Gastrocnemius medialis (tissue), 4 donors: ENCODE results near the gene EVC2. TPM values are rescaled to one million over a fixed set of nuclear protein-coding genes. Genes with fewer than 3 reads are reported as not detected.

Source experiments
- ATAC-seq, 2 donors: fragments of 150-250 bp; one replicate each; pipeline ENCODE4 v1.9.1; 2016
- DNase-seq, 2 donors: peaks; one replicate each; pipeline ENCODE4 v3.0.0-alpha.2; 2019
- H3K27ac ChIP-seq, 4 donors: fragments of 200-600 bp; sonication (generic); 1 replicate in 1 of 4; 2 replicates in 3 of 4; pipeline ENCODE4 v1.5.1; 2016 to 2018; ENCODE audit warnings: mild to moderate bottlenecking in 2 of 4, moderate library complexity in 1 of 4
- H3K27me3 ChIP-seq, 3 donors: fragments of 200-600 bp; sonication (generic) in 2 of 3; 1 replicate in 1 of 3; 2 replicates in 2 of 3; pipeline versions ENCODE4 v1.5.1 to v1.6.0; 2016 to 2019; ENCODE audit warnings: mild to moderate bottlenecking in 1 of 3, moderate library complexity in 1 of 3
- H3K36me3 ChIP-seq, 2 donors: fragments of 200-600 bp; sonication (generic) in 1 of 2; one replicate each; pipeline ENCODE4 v1.5.1; 2017 to 2018
- H3K4me1 ChIP-seq, 2 donors: fragments of 200-600 bp; sonication (generic) in 1 of 2; one replicate each; pipeline ENCODE4 v1.5.1; 2016 to 2017; ENCODE audit warnings: mild to moderate bottlenecking in 2 of 2
- H3K4me3 ChIP-seq, 4 donors: fragments of 200-600 bp; sonication (generic) in 3 of 4; 1 replicate in 1 of 4; 2 replicates in 3 of 4; pipeline ENCODE4 v1.5.1; 2016 to 2019; ENCODE audit warnings: mild to moderate bottlenecking in 2 of 4
- H3K9me3 ChIP-seq, 3 donors: fragments of 200-600 bp; sonication (generic) in 2 of 3; 1 replicate in 1 of 3; 2 replicates in 2 of 3; pipeline ENCODE4 v1.5.1; 2016 to 2019
- CTCF ChIP-seq, 5 experiments: fragments of 450-650 bp in 3 of 5; fragments of 200-600 bp in 2 of 5; sonication (generic) in 2 of 5; IDR thresholded peaks in 4 of 5; conservative IDR thresholded peaks in 1 of 5; 1 replicate in 4 of 5; 2 replicates in 1 of 5; pipeline ENCODE4 v1.5.1; 2016 to 2019; ENCODE audit warnings: antibody characterized with exemption in 5 of 5, mild to moderate bottlenecking in 3 of 5, moderate library complexity in 3 of 5
- POLR2A ChIP-seq, 2 donors: fragments of 450-650 bp; IDR thresholded peaks; one replicate each; pipeline ENCODE4 v1.6.1; 2017; ENCODE audit warnings: antibody characterized with exemption in 2 of 2, mild to moderate bottlenecking in 2 of 2, moderate library complexity in 2 of 2
- in situ Hi-C, 4 donors: fragments of 200-750 bp; cut with MboI; loops; one replicate each; pipeline versions ENCODE4 v1.15.0 to v1.8.0; 2017; ENCODE audit warnings: low sequenced_read_pairs in 4 of 4
- intact Hi-C: fragments of 100-400 bp; cut with DNase I; formaldehyde crosslinking; loops from one replicate; pipeline ENCODE4 v1.15.1; 2023; ENCODE audit warnings: low total_unique reads
- total RNA-seq, 4 donors: library from RNA; depleted of rRNA; stranded (reverse); fragments of >200 nt; gene quantifications; one replicate each; pipeline versions ENCODE4 v1.1.0 to v1.2.3, GENCODE V29; 2016

EVC2 gene
- total RNA-seq, 4 donors from 2014 or later, result 0.62 to 1.7 (median 1.5) TPM

DNA sequence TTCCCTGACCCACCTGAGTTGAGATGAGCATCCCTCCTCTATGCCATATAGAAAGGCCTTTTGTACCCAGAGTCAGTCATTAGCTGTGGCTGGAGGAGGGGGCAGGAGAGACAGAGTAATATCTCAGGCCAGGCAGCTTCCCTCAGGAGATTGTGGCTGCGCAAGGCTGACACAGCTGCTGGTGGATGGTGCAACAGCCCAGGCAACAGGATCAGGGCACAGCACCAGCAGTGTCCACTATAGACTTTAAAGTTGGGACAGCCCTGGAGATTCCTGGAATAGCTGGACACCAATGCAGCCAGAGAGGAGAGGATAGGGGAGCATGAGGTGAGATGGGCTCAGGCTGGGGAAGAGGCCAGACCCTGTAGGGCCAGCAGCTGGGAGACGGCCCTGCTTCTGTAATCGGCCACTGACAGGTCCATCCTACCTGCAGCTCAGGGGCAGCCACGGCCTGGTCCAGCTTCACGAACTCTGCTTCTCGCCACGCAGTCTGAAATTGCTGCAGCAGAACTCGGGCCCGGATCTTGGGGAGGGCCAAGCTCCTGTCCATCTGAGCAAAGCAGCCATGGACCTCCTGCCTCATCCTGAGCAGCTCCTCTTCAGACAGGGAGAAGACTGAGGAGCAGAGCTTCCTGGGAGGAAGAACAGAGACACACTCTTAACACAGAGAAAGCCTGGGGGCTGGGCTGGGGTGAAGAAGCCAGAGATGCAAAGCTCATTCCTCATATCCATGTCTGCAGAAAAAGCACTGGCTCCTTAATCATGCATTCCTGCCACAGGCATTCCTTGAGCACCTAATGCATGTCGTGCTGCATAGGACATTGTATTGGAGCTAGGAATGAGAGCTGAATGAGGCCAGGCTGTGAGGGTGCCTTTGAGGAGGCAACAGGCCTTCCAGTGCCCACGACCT, 90.1 kb downstream of the EVC2 start:
- H3K4me1 ChIP-seq, result no peaks in the 10 kb centered on the region
- intact Hi-C loops (no loop called here), in situ Hi-C loops (no loop called here)
- H3K27ac ChIP-seq, result no peak overlapping the region
- no peak for ATAC-seq
- H3K4me3 ChIP-seq, result no peak overlapping the region
- H3K9me3 ChIP-seq, result no peaks in the 10 kb centered on the region
- no peaks in the 10 kb centered on the region for H3K27me3 ChIP-seq
- no peak for DNase-seq
- no peak for TF ChIP-seq POLR2A (IDR thresholded peaks at IDR 0.05)
- no peak for TF ChIP-seq CTCF (IDR thresholded peaks at IDR 0.05 in 4 of 5, conservative IDR thresholded peaks at IDR 0.05 in 1 of 5)
- H3K36me3 ChIP-seq, result no peaks in the 10 kb centered on the region

DNA sequence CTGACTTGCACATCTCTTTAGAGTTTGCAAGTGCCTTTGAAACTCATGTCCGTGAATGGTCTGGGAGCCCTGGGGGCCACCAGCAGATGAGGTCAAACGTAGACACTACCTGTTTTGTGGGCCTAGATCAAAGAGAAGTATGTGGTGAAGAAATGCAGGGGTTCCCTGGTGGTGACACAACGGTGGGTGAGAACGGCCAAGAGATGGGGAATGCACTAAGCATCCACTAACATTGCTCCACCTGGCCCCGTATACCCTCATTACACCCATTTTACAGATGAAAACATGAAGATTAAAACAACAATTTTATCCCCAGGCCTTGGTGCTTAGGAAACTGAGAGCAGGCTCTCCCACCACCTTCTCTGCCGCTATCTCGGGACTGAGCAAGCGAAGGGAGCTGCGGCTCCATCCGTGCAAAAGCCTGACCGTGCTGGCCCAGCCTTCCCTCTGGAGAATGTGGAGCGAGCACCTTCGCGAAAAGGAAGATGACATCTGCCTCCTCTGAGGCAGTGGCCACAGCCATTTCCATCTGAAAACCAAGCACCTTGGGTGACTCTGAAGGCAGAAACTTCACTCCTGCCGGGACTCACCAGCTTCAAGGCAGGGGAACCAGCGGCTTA, 91.9 kb downstream of the EVC2 start:
- no peaks in the 10 kb centered on the region for H3K36me3 ChIP-seq

GRCh38 chr4:5615496-5616075, 92.8 kb downstream of the EVC2 start:
- DNase-seq, result no peak
- Histone ChIP-seq H3K9me3 (no peaks in the 10 kb centered on the region), H3K27me3 (no peaks in the 10 kb centered on the region), H3K36me3 (no peaks in the 10 kb centered on the region), H3K4me3 (no peak overlapping the region), H3K4me1 (no peaks in the 10 kb centered on the region), H3K27ac (no peak overlapping the region)
- TF ChIP-seq POLR2A (IDR thresholded peaks at IDR 0.05) (no peak), CTCF (IDR thresholded peaks at IDR 0.05 in 4 of 5, conservative IDR thresholded peaks at IDR 0.05 in 1 of 5) (no peak)
- ATAC-seq, result no peak
- in situ Hi-C loops (no loop called here), intact Hi-C loops (no loop called here)

More for the DNA sequence above, 91.9 kb downstream of the EVC2 start:
- TF ChIP-seq POLR2A (IDR thresholded peaks at IDR 0.05) (no peak), CTCF (IDR thresholded peaks at IDR 0.05 in 4 of 5, conservative IDR thresholded peaks at IDR 0.05 in 1 of 5) (no peak)
- no peaks in the 10 kb centered on the region for H3K4me1 ChIP-seq
- in situ Hi-C loops, result no loop called here
- H3K27ac ChIP-seq, result no peak overlapping the region
- no peak for ATAC-seq
- H3K9me3 ChIP-seq, result no peaks in the 10 kb centered on the region
- no peaks in the 10 kb centered on the region for H3K27me3 ChIP-seq
- H3K4me3 ChIP-seq, result no peak overlapping the region
- intact Hi-C loops, result no loop called here
- DNase-seq, result no peak

- Histone ChIP-seq H3K4me3 (no peak overlapping the region), H3K4me1 (no peaks in the 10 kb centered on the region), H3K27me3 (no peaks in the 10 kb centered on the region), H3K27ac (no peak overlapping the region), H3K36me3 (no peaks in the 10 kb centered on the region), H3K9me3 (no peaks in the 10 kb centered on the region)
- in situ Hi-C loops (no loop called here), intact Hi-C loops (no loop called here)
- DNase-seq, result no peak
- TF ChIP-seq POLR2A (IDR thresholded peaks at IDR 0.05), result no peak
- no peak for TF ChIP-seq CTCF (IDR thresholded peaks at IDR 0.05 in 4 of 5, conservative IDR thresholded peaks at IDR 0.05 in 1 of 5)
- ATAC-seq, result no peak
These were observed 96.6 kb downstream of the EVC2 start for GRCh38 chr4:5611750-5612149.
